GM21526 (cell line): Measurements from ENCODE around the gene RAB29.

Source experiments
- ATAC-seq: cut with Tn5 transposase; IDR thresholded peaks from one replicate; pipeline ENCODE4 v1.9.1; 2021; ENCODE audit warnings: moderate library complexity; ENCODE audit not compliant: unreplicated experiment, low FRiP score

Gene RAB29

GRCh38 chr1:205767248-205767647 lies 8.0 kb downstream of the RAB29 start:
- no peak for ATAC-seq

- ATAC-seq, result no peak
These were observed 8.7 kb downstream of the RAB29 start for GRCh38 chr1:205766570-205766969.

GRCh38 chr1:205766038-205766437 lies 9.2 kb downstream of the RAB29 start:
- no peak for ATAC-seq

- no peak for ATAC-seq
These were observed 10.7 kb downstream of the RAB29 start for GRCh38 chr1:205764578-205764977.

- ATAC-seq, result no peak
These were observed 11.3 kb downstream of the RAB29 start for GRCh38 chr1:205763980-205764379.

- no peak for ATAC-seq
These were observed 14.7 kb downstream of the RAB29 start for GRCh38 chr1:205760606-205761005.

GRCh38 chr1:205756552-205756951 lies 18.7 kb downstream of the RAB29 start:
- no peak for ATAC-seq

- ATAC-seq, result no peak
These were observed 20.4 kb downstream of the RAB29 start for GRCh38 chr1:205754857-205755256.

- no peak for ATAC-seq
These were observed 24.1 kb downstream of the RAB29 start for GRCh38 chr1:205751036-205751651.

GRCh38 chr1:205750138-205751035 lies 24.9 kb downstream of the RAB29 start, which contains the start of gene NUCKS1:
Gene NUCKS1, minus strand, starts transcription at chr1:205750182. Its CDS starts 209 bp downstream, at chr1:205749973.
- ATAC-seq, result peak; percentile 86

GRCh38 chr1:205749234-205750137 lies 25.8 kb downstream of the RAB29 start:
- ATAC-seq, result peak; percentile 57

- peak; percentile 4 for ATAC-seq
These were observed 26.7 kb downstream of the RAB29 start for GRCh38 chr1:205748403-205749233.

GRCh38 chr1:205746757-205747412 lies 28.4 kb downstream of the RAB29 start:
- ATAC-seq, result no peak

GRCh38 chr1:205744403-205744802 lies 30.9 kb downstream of the RAB29 start:
- no peak for ATAC-seq

GRCh38 chr1:205743977-205744376 lies 31.3 kb downstream of the RAB29 start:
- ATAC-seq, result no peak

GRCh38 chr1:205741681-205742080 lies 33.6 kb downstream of the RAB29 start:
- ATAC-seq, result no peak

- no peak for ATAC-seq
These were observed 35.7 kb downstream of the RAB29 start for GRCh38 chr1:205739348-205740160.

GRCh38 chr1:205735218-205735617 lies 40.1 kb downstream of the RAB29 start:
- ATAC-seq, result no peak
